CD14-positive monocyte (primary cell): ENCODE data around the gene APLF. TPM values are rescaled to one million over a fixed set of nuclear protein-coding genes. Genes with fewer than 3 reads are reported as not detected.

Experiments
- DNase-seq, 3 donors: peaks; one replicate each; pipeline ENCODE4 v3.0.0-alpha.2; 2011 to 2022
- H2AFZ ChIP-seq: 2 replicates; pipeline ENCODE4 v1.6.0; 2012; ENCODE audit warnings: mild to moderate bottlenecking, low read depth, low read length, inconsistent platforms; ENCODE audit not compliant: insufficient read depth, poor library complexity, severe bottlenecking
- H3K27ac ChIP-seq, 2 donors: 1 replicate in 1 of 2; 2 replicates in 1 of 2; pipeline ENCODE4 v1.5.1; 2012 to 2013; ENCODE audit warnings: low read length in 2 of 2, control low read depth in 1 of 2, inconsistent platforms in 1 of 2, low read depth in 1 of 2, mild to moderate bottlenecking in 1 of 2
- H3K27me3 ChIP-seq, 2 donors: one replicate each; pipeline versions ENCODE4 v1.6.0 to v1.6.1; 2011 to 2013; ENCODE audit warnings: low read length in 2 of 2; ENCODE audit not compliant: control insufficient read depth in 2 of 2, insufficient read depth in 2 of 2
- H3K36me3 ChIP-seq, 2 donors: replicated peaks in 1 of 2; 1 replicate in 1 of 2; 2 replicates in 1 of 2; pipeline versions ENCODE4 v1.5.1 to v1.6.1; 2012 to 2013; ENCODE audit warnings: low read length in 2 of 2, control low read depth in 1 of 2, inconsistent platforms in 1 of 2, mild to moderate bottlenecking in 1 of 2; ENCODE audit not compliant: insufficient read depth in 2 of 2, control insufficient read depth in 1 of 2
- H3K4me1 ChIP-seq, 2 donors: 1 replicate in 1 of 2; 2 replicates in 1 of 2; pipeline versions ENCODE4 v1.5.1 to v1.6.1; 2012 to 2013; ENCODE audit warnings: low read length in 2 of 2, control low read depth in 1 of 2, inconsistent platforms in 1 of 2, mild to moderate bottlenecking in 1 of 2, moderate library complexity in 1 of 2; ENCODE audit not compliant: insufficient read depth in 2 of 2, control insufficient read depth in 1 of 2
- H3K4me2 ChIP-seq: replicated peaks from 2 replicates; pipeline ENCODE3; 2012; ENCODE audit warnings: low read length, moderate library complexity, mild to moderate bottlenecking; ENCODE audit not compliant: poor library complexity, severe bottlenecking; ENCODE audit errors: extremely low read depth
- H3K4me3 ChIP-seq, 3 experiments: fragments of 200-600 bp in 1 of 3; sonication (generic) in 1 of 3; replicated peaks in 1 of 3; 1 replicate in 2 of 3; 2 replicates in 1 of 3; pipeline ENCODE4 v1.5.1; 2011 to 2013; ENCODE audit warnings: low read length in 3 of 3, mild to moderate bottlenecking in 3 of 3, control low read depth in 2 of 3, low read depth in 2 of 3, inconsistent platforms in 1 of 3, moderate library complexity in 1 of 3
- H3K79me2 ChIP-seq: 2 replicates; pipeline ENCODE4 v1.6.0; 2012; ENCODE audit warnings: mild to moderate bottlenecking, control low read depth, inconsistent platforms, low read length, moderate library complexity; ENCODE audit not compliant: insufficient read depth
- H3K9ac ChIP-seq: 2 replicates; pipeline ENCODE4 v1.6.0; 2017; ENCODE audit warnings: low read length, mild to moderate bottlenecking; ENCODE audit not compliant: insufficient read depth, poor library complexity, severe bottlenecking
- H3K9me3 ChIP-seq, 2 donors: replicated peaks in 1 of 2; 1 replicate in 1 of 2; 2 replicates in 1 of 2; pipeline versions ENCODE4 v1.5.1 to v1.6.1; 2012 to 2013; ENCODE audit warnings: low read length in 2 of 2, control low read depth in 1 of 2; ENCODE audit not compliant: control insufficient read depth in 1 of 2, insufficient read depth in 1 of 2
- H4K20me1 ChIP-seq: 2 replicates; pipeline ENCODE4 v1.6.0; 2012; ENCODE audit warnings: mild to moderate bottlenecking, low read length, control low read depth, moderate library complexity; ENCODE audit not compliant: insufficient read depth
- H3K27ac Mint-ChIP-seq, 7 donors: one replicate each; pipeline ENCODE4 v1.8.0; 2020; ENCODE audit warnings: mild to moderate bottlenecking in 7 of 7, mixed read lengths in 7 of 7, moderate library complexity in 6 of 7, inconsistent platforms in 2 of 7
- H3K27me3 Mint-ChIP-seq, 3 donors: one replicate each; pipeline ENCODE4 v1.8.0; 2021 to 2022; ENCODE audit warnings: low read depth in 3 of 3, mild to moderate bottlenecking in 3 of 3, mixed read lengths in 3 of 3, moderate library complexity in 3 of 3, inconsistent platforms in 1 of 3
- H3K36me3 Mint-ChIP-seq, 2 donors: one replicate each; pipeline ENCODE4 v1.8.0; 2020; ENCODE audit warnings: mixed read lengths in 2 of 2, inconsistent platforms in 1 of 2, mild to moderate bottlenecking in 1 of 2
- H3K4me1 Mint-ChIP-seq: one replicate; pipeline ENCODE4 v1.8.0; 2020; ENCODE audit warnings: mild to moderate bottlenecking, mixed read lengths
- H3K4me3 Mint-ChIP-seq, 2 donors: one replicate each; pipeline ENCODE4 v1.8.0; 2020; ENCODE audit warnings: mild to moderate bottlenecking in 2 of 2, mixed read lengths in 2 of 2, moderate library complexity in 1 of 2
- H3K9me3 Mint-ChIP-seq, 7 donors: one replicate each; pipeline ENCODE4 v1.8.0; 2020 to 2022; ENCODE audit warnings: mixed read lengths in 7 of 7, mild to moderate bottlenecking in 6 of 7, moderate library complexity in 6 of 7, inconsistent platforms in 2 of 7
- WGBS: methylation state at CpG from one replicate; pipeline ENCODE4 v1.1.5; 2013; ENCODE audit warnings: missing lambda C conversion rate; ENCODE audit not compliant: insufficient coverage; 5-methylcytosine and 5-hydroxymethylcytosine counted together
- intact Hi-C, 2 donors: fragments of 100-400 bp; cut with micrococcal nuclease; formaldehyde crosslinking; loops; one replicate each; pipeline versions ENCODE4 v1.15.0 to v1.15.1; 2023
- polyA plus RNA-seq, 3 donors: library from polyadenylated mRNA; depleted of rRNA in 1 of 3; unstranded in 2 of 3; stranded (reverse) in 1 of 3; fragments of 300-500 nt in 2 of 3; fragments of >200 nt in 1 of 3; fragmentation: Illumina TruSeq in 2 of 3; gene quantifications; 1 replicate in 2 of 3; 2 replicates in 1 of 3; pipeline ENCODE4 v1.2.3, GENCODE V29; 2012 to 2021
- TF ChIP-seq, protein P1 (sequence below): fragments of 200-600 bp; IDR thresholded peaks from one replicate; pipeline ENCODE4 v1.8.0; 2022; ENCODE audit warnings: antibody characterized with exemption, mild to moderate bottlenecking

APLF gene
- polyA plus RNA-seq, 3 donors: 0.77 to 1.8 (median 1.2) TPM

DNA sequence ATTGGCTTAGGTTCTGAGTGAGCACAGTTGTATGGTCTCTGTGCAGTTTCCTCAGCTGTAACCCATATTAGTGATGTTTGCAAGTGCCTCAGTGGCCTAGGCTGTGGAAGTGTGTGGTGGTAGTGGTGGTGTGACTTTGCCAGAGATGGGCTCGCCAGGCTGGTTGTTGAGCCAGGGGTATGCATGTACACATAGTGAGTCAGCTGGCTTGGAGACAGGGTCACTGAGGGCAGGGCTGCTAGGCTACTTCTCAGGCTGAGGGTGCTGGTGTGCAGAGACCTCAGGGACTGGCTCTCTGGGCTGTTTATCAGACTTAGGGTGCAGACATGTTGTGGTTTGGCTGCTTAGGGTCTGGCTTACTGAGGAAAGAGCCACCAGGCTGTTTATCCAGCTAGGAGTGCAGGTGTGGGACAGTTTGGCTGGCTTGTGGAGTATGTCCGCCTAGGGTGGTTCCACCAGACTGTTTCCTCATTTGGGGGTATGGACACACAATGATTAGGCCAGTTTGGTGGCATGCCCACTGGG is 15.0 kb downstream of the APLF start:
- H3K9ac ChIP-seq: no peak overlapping the region
- no peaks in the 10 kb centered on the region for H3K4me1 ChIP-seq
- H3K36me3 ChIP-seq: no peaks in the 10 kb centered on the region
- H4K20me1 ChIP-seq: no peaks in the 10 kb centered on the region
- Mint-ChIP-seq H3K27me3 (peaks cover 0 to 1% (median 0%) of the 10 kb centered on the region in 3 donors), H3K4me3 (no peak overlapping the region), H3K27ac (no peak overlapping the region), H3K9me3 (peaks cover 0 to 3% (median 0%) of the 10 kb centered on the region in 7 donors), H3K36me3 (peaks cover 3 to 4% of the 10 kb centered on the region in 2 donors), H3K4me1 (peaks cover 8% of the 10 kb centered on the region)
- no peak overlapping the region for H3K4me3 ChIP-seq
- no peak overlapping the region for H3K27ac ChIP-seq
- 76% methylated on average over 2 of the region's 2 CpGs for WGBS
- no peaks in the 10 kb centered on the region for H3K79me2 ChIP-seq
- no peak for DNase-seq
- no peaks in the 10 kb centered on the region for H3K9me3 ChIP-seq
- H3K4me2 ChIP-seq: no peak overlapping the region
- intact Hi-C loops: no loop called here
- no peak overlapping the region for H2AFZ ChIP-seq
- TF ChIP-seq, protein P1, sequence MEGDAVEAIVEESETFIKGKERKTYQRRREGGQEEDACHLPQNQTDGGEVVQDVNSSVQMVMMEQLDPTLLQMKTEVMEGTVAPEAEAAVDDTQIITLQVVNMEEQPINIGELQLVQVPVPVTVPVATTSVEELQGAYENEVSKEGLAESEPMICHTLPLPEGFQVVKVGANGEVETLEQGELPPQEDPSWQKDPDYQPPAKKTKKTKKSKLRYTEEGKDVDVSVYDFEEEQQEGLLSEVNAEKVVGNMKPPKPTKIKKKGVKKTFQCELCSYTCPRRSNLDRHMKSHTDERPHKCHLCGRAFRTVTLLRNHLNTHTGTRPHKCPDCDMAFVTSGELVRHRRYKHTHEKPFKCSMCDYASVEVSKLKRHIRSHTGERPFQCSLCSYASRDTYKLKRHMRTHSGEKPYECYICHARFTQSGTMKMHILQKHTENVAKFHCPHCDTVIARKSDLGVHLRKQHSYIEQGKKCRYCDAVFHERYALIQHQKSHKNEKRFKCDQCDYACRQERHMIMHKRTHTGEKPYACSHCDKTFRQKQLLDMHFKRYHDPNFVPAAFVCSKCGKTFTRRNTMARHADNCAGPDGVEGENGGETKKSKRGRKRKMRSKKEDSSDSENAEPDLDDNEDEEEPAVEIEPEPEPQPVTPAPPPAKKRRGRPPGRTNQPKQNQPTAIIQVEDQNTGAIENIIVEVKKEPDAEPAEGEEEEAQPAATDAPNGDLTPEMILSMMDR: no peak
- H3K27me3 ChIP-seq: no peaks in the 10 kb centered on the region

DNA sequence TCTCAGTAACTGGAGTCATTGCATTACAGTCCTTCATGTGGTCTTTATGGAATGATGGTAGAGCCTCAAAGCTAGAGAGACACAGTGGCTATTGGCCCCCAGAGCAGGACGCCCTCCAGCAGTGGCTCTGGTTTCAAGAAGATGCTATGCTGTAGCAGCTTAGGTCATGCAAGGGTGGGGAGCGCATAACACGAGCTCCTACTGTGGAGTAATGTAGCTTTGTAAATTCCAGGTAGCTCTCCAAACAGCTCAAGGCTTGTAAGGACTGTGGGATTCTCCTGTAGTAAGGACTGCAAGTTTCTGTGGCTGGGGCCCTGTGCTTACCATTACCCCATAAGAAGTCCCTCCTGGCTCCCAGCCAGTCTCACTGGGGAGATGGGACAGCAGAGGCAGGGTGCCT is 15.6 kb downstream of the APLF start:
- Histone ChIP-seq H3K4me2 (no peak overlapping the region), H3K27me3 (no peaks in the 10 kb centered on the region), H3K9me3 (no peaks in the 10 kb centered on the region), H3K4me1 (no peaks in the 10 kb centered on the region), H3K9ac (no peak overlapping the region), H3K79me2 (no peaks in the 10 kb centered on the region), H3K4me3 (no peak overlapping the region), H2AFZ (no peak overlapping the region), H3K27ac (no peak overlapping the region), H3K36me3 (no peaks in the 10 kb centered on the region), H4K20me1 (no peaks in the 10 kb centered on the region)
- Mint-ChIP-seq H3K36me3 (no peaks in the 10 kb centered on the region), H3K27me3 (peaks cover 0 to 1% (median 0%) of the 10 kb centered on the region in 3 donors), H3K4me1 (peaks cover 10% of the 10 kb centered on the region), H3K27ac (no peak overlapping the region), H3K9me3 (peaks cover 0 to 1% (median 0%) of the 10 kb centered on the region in 7 donors), H3K4me3 (no peak overlapping the region)
- TF ChIP-seq, protein P1: no peak
- DNase-seq: no peak
- intact Hi-C loops: no loop called here
- WGBS: 100% methylated on average over 3 of the region's 3 CpGs
